HepG2 (cell line): ENCODE results near the gene RIMBP2. TPM values are rescaled to one million over a fixed set of nuclear protein-coding genes. Genes with fewer than 3 reads are reported as not detected.

ENCODE experiments used
- ATAC-seq: fragments of 200-7000 bp; cut with Tn5 transposase; 3 replicates; pipeline ENCODE4 v1.9.1; 2020; ENCODE audit warnings: mild to moderate bottlenecking, moderate library complexity
- BruUV-seq: library from RNA; stranded (reverse); fragments of 400-500 nt; replicated peaks from 2 replicates; lab custom pipeline; 2021; lab: Mats Ljungman, UMichigan
- CTCF ChIA-PET: fragments of 300-600 bp; formaldehyde crosslinking; extraction: SDS; loops from one replicate; lab custom pipeline; 2021; ENCODE audit warnings: low total read pairs, inconsistent platforms, low intra/inter-chr PET ratio; lab: Yijun Ruan, JAX
- POLR2A ChIA-PET: fragments of 350-600 bp; sonication (Branson Sonifier 250); formaldehyde crosslinking; loops from one replicate; lab custom pipeline; 2020; ENCODE audit warnings: antibody characterized with exemption, inconsistent platforms; lab: Yijun Ruan, JAX
- DNase-seq: peaks from one replicate; pipeline ENCODE4 v3.0.0-alpha.2; 2015; ENCODE audit warnings: low spot score
- FAIRE-seq: peaks from 3 replicates; lab custom pipeline; 2011; peaks lifted over from hg19 to GRCh38; lab: Jason Lieb, UNC
- H2AFZ ChIP-seq: one replicate; pipeline ENCODE4 v1.6.1; 2011; ENCODE audit warnings: low read length, inconsistent platforms
- H3K27ac ChIP-seq: fragments of 300-600 bp; 3 replicates; pipeline ENCODE4 v1.8.0; 2011; ENCODE audit warnings: mixed run types, mild to moderate bottlenecking, mixed read lengths, low read length, inconsistent platforms; ENCODE audit not compliant: insufficient read depth; ENCODE audit errors: extremely low read length
- H3K27me3 ChIP-seq, 2 experiments: fragments of 200-600 bp in 1 of 2; 2 replicates in 1 of 2; 3 replicates in 1 of 2; pipeline versions ENCODE4 v1.6.0 to v1.8.0; 2011; ENCODE audit warnings: low read length in 2 of 2, mild to moderate bottlenecking in 2 of 2, moderate library complexity in 2 of 2, inconsistent platforms in 1 of 2; ENCODE audit not compliant: insufficient read depth in 2 of 2, control insufficient read depth in 1 of 2
- H3K36me3 ChIP-seq, 2 experiments: fragments of 200-600 bp in 1 of 2; replicated peaks in 1 of 2; 2 replicates in 1 of 2; 3 replicates in 1 of 2; pipeline versions ENCODE4 v1.5.1 to v1.8.0; 2011; ENCODE audit warnings: low read length in 2 of 2, inconsistent platforms in 1 of 2; ENCODE audit not compliant: insufficient read depth in 2 of 2, control insufficient read depth in 1 of 2
- H3K4me1 ChIP-seq: 2 replicates; pipeline ENCODE4 v1.5.1; 2012; ENCODE audit warnings: low read length, inconsistent platforms; ENCODE audit not compliant: insufficient read depth
- H3K4me2 ChIP-seq: 2 replicates; pipeline ENCODE4 v1.6.0; 2011; ENCODE audit warnings: low read depth, low read length, inconsistent platforms
- H3K4me3 ChIP-seq, 3 experiments: fragments of 200-600 bp in 1 of 3; sonication (generic), shearing (Covaris generic) in 1 of 3; replicated peaks in 1 of 3; 2 replicates each; pipeline ENCODE4 v1.5.1; 2011 to 2016; ENCODE audit warnings: low read length in 3 of 3, inconsistent platforms in 2 of 3, low read depth in 2 of 3, mild to moderate bottlenecking in 2 of 3, control low read depth in 1 of 3, mixed read lengths in 1 of 3; ENCODE audit not compliant: insufficient read depth in 1 of 3
- H3K79me2 ChIP-seq: one replicate; pipeline ENCODE4 v1.6.1; 2011; ENCODE audit warnings: low read length, inconsistent platforms; ENCODE audit not compliant: insufficient read depth
- H3K9ac ChIP-seq: 2 replicates; pipeline ENCODE4 v1.6.0; 2011; ENCODE audit warnings: mild to moderate bottlenecking, low read depth, low read length, inconsistent platforms; ENCODE audit not compliant: insufficient read depth
- H3K9me3 ChIP-seq: 2 replicates; pipeline ENCODE4 v1.5.1; 2012; ENCODE audit warnings: mild to moderate bottlenecking, low read length
- H4K20me1 ChIP-seq: 2 replicates; pipeline ENCODE4 v1.6.0; 2011; ENCODE audit warnings: inconsistent platforms, mild to moderate bottlenecking, low read length, moderate library complexity; ENCODE audit not compliant: insufficient read depth
- FOSL1 ChIP-seq: sonication (generic); formaldehyde crosslinking; IDR thresholded peaks from 2 replicates; pipeline ENCODE4 v1.9.0; 2021; ENCODE audit warnings: missing genetic modification reagents, borderline replicate concordance
- HDAC2 ChIP-seq: sonication (generic); formaldehyde crosslinking; IDR thresholded peaks from 2 replicates; pipeline ENCODE4 v1.4.0; 2020; ENCODE audit warnings: missing genetic modification reagents
- NFE2L1 ChIP-seq: sonication (generic); formaldehyde crosslinking; IDR thresholded peaks from 2 replicates; pipeline ENCODE4 v1.4.0; 2020; ENCODE audit warnings: missing genetic modification reagents, mild to moderate bottlenecking, borderline replicate concordance
- SKI ChIP-seq: fragments of 450-650 bp; IDR thresholded peaks from one replicate; pipeline ENCODE4 v1.6.1; 2018; ENCODE audit warnings: mild to moderate bottlenecking; ENCODE audit not compliant: partially characterized antibody
- ZBTB1 ChIP-seq: sonication (generic); formaldehyde crosslinking; IDR thresholded peaks from 2 replicates; pipeline ENCODE4 v1.4.0; 2020; ENCODE audit warnings: missing genetic modification reagents, borderline replicate concordance
- ZBTB46 ChIP-seq: sonication (generic); formaldehyde crosslinking; IDR thresholded peaks from 2 replicates; pipeline ENCODE4 v1.4.0; 2020; ENCODE audit warnings: mild to moderate bottlenecking, missing genetic modification reagents, borderline replicate concordance
- ZNF709 ChIP-seq: sonication (generic); formaldehyde crosslinking; IDR thresholded peaks from 2 replicates; pipeline ENCODE4 v1.5.0; 2020; ENCODE audit warnings: mild to moderate bottlenecking, missing genetic modification reagents
- ZNF839 ChIP-seq: sonication (generic); formaldehyde crosslinking; IDR thresholded peaks from 2 replicates; pipeline ENCODE4 v1.4.0; 2020; ENCODE audit warnings: missing genetic modification reagents, mild to moderate bottlenecking, borderline replicate concordance
- ZNF850 ChIP-seq: sonication (generic); formaldehyde crosslinking; conservative IDR thresholded peaks from 2 replicates; pipeline ENCODE4 v1.9.0; 2021; ENCODE audit warnings: mild to moderate bottlenecking, missing genetic modification reagents
- WGBS: methylation state at CpG from one replicate; pipeline ENCODE4 v1.1.6; 2017; ENCODE audit warnings: low lambda C conversion rate; 5-methylcytosine and 5-hydroxymethylcytosine counted together
- in situ Hi-C: cut with HindIII; loops from 2 replicates; pipeline ENCODE4 v1.10.0; 2017; ENCODE audit warnings: low pct_unique_long_range_greater_than_20kb; ENCODE audit not compliant: extremely low pct_ligation_motif_present
- intact Hi-C: fragments of 100-400 bp; cut with micrococcal nuclease; formaldehyde crosslinking; loops from one replicate; pipeline ENCODE4 v1.10.0; 2022; ENCODE audit not compliant: unreplicated experiment
- polyA plus RNA-seq, 8 experiments: library from polyadenylated mRNA; depleted of rRNA in 3 of 8; stranded (reverse) in 7 of 8; unstranded in 1 of 8; fragments of >200 nt; fragmentation: Illumina TruSeq in 4 of 8; extraction: Trizol in 4 of 8; gene quantifications; 2 replicates each; pipeline versions ENCODE4 v1.2.1 to v1.2.3, GENCODE V29; 2011 to 2016; ENCODE audit warnings: low read depth in 4 of 8, missing spikeins in 1 of 8, mixed read lengths in 1 of 8; ENCODE audit not compliant: insufficient read depth in 1 of 8
- total RNA-seq, 5 experiments: library from RNA; depleted of rRNA; stranded (reverse); fragments of >200 nt; fragmentation: Illumina TruSeq; extraction: Trizol; gene quantifications; 2 replicates each; pipeline ENCODE4 v1.2.3, GENCODE V29; 2016; ENCODE audit warnings: low read depth in 1 of 5

Gene RIMBP2
- total and polyA plus RNA-seq, 2 of the 13 experiments (the other 11 are each of a cell fraction or from before 2014, with no cell fraction given), result 0.03 TPM; not detected in 1

- BruUV-seq, result no TSS peak
Observed at GRCh38 chr12:130700492-130701401, 15.4 kb downstream of the RIMBP2 start.

DNA sequence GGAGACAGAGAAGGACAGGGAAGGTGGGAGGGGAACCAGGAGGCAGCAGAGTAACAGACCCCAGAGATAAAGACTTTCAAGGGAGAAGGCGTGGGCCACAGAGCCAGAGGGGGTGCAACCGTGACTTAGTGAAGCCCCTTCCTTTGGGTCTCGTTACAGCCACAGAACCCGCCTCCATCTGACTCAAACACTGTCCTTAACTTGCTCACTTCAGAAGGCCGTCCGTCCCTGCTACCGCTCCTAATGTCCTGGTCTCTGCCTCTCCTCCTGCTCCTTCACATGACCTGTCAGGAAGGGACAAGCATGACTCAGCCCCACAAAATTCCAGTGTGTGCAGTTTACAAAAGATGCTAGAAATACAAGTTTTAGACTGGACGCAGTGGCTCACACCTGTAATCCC lies 18.0 kb downstream of the RIMBP2 start:
- Histone ChIP-seq H3K4me2 (no peak overlapping the region), H3K79me2 (no peaks in the 10 kb centered on the region), H3K27ac (no peak overlapping the region), H2AFZ (no peak overlapping the region), H4K20me1 (no peaks in the 10 kb centered on the region), H3K4me3 (no peak overlapping the region), H3K4me1 (no peaks in the 10 kb centered on the region), H3K36me3 (no peaks in the 10 kb centered on the region), H3K9ac (no peak overlapping the region), H3K27me3 (peaks cover 3 to 55% of the 10 kb centered on the region in 2 experiments; a peak in 4 of 5 replicates), H3K9me3 (no peaks in the 10 kb centered on the region)
- no TSS peak for BruUV-seq
- no peak for DNase-seq
- intact Hi-C loops, result no loop called here
- POLR2A ChIA-PET, result no interaction called here
- CTCF ChIA-PET, result no interaction called here
- in situ Hi-C loops, result no loop called here
- no peak for ATAC-seq
- 22% methylated on average over 4 of the region's 8 CpGs for WGBS
- FAIRE-seq, result no peak
- TF ChIP-seq ZBTB46 (no peak), NFE2L1 (CRISPR knock-in tag) (no peak), SKI (no peak), ZBTB1 (no peak)

More at GRCh38 chr12:130700492-130701401, 15.4 kb downstream of the RIMBP2 start:
- Histone ChIP-seq H3K4me3 (no peak overlapping the region), H3K36me3 (no peaks in the 10 kb centered on the region), H3K4me1 (no peaks in the 10 kb centered on the region), H4K20me1 (no peaks in the 10 kb centered on the region), H3K4me2 (no peak overlapping the region)
- 0% methylated on average over 9 of the region's 14 CpGs for WGBS
- CTCF ChIA-PET, result no interaction called here
- intact Hi-C loops, result no loop called here
- no peak for FAIRE-seq
- no peak for TF ChIP-seq ZNF709 (CRISPR knock-in tag)
- TF ChIP-seq ZNF850 (CRISPR knock-in tag), result no peak
- no peak for TF ChIP-seq ZNF839 (CRISPR knock-in tag)
- TF ChIP-seq HDAC2 (CRISPR knock-in tag), result no peak
- TF ChIP-seq FOSL1 (CRISPR knock-in tag), result no peak
- TF ChIP-seq, all 625 proteins: peak for 0
- Histone ChIP-seq H2AFZ (no peak overlapping the region), H3K27me3 (peaks cover 6 to 54% of the 10 kb centered on the region in 2 experiments), H3K9me3 (no peaks in the 10 kb centered on the region), H3K27ac (no peak overlapping the region), H3K9ac (no peak overlapping the region), H3K79me2 (no peaks in the 10 kb centered on the region)
- ATAC-seq, result no peak; the same call in 2 of the 3 replicates
- in situ Hi-C loops, result no loop called here
- no peak for DNase-seq
- POLR2A ChIA-PET, result no interaction called here
